Cardiac septum (tissue), 1 donor: ENCODE results near the gene UCKL1. TPM values are rescaled to one million over a fixed set of nuclear protein-coding genes. Genes with fewer than 3 reads are reported as not detected.
"Not testable (repeated sequence)": the region's sequence is repeated elsewhere in the genome, so short reads cannot be mapped to it uniquely, and the experiment has no call there.

ENCODE experiments used
- DNase-seq: peaks from one replicate; pipeline ENCODE4 v3.0.0-alpha.2; 2020; ENCODE audit warnings: low spot score
- intact Hi-C: fragments of 100-400 bp; cut with DNase I; formaldehyde crosslinking; loops from one replicate; pipeline ENCODE4 v1.14.0; 2022
- total RNA-seq: library from RNA; stranded (reverse); fragmentation: NEBNext Ultra II Directional; extraction: Animal tissue kit (Norgen Biotek cat#: 25700); gene quantifications from one replicate; pipeline ENCODE4 v1.2.1, GENCODE V29; 2021
- donor health status: DM: no; HTN: no; CAD: no.

UCKL1 gene
- total RNA-seq, 1 donor from 2014 or later, result 43.2 TPM

DNA sequence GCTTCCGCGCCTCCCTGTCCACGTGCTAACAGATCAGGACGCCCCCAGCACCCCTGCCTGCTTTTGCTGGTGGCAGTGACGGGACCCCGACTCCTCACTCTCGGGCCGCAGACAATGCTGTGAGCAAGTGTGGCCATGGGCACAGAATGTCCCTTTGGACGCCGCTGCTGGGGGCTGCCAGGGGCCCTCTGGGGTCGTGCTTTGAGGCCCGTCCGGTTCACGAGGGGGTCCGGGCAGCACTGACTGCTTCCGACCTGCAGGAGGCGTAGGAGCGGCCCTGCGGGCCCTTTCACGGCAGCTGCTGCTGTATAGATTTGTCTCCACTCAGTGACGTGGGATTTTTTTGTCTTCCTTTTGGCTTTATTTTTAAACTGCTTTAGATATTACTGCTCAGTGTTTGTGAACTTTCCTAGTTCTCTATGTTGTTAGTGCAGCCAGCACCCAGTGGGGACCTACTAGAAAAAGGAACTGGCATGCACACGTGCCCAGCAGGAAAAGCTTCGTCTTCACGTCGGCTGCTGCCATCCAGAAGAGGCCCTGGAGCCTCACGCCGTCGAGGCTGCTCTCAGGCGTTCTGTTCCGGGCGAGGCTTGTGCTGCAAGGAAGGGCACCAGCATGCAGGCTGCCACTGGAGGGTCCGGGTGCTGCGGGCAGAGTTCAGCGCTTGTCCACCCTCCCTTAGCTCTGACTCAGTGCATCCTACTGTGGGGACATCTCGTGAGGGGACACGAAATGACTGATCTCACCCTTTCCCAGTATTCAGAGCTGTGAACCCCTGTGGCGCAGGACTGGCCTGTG, 21.7 kb downstream of the UCKL1 start:
- no peak for DNase-seq
- intact Hi-C loops, result no loop called here

DNA sequence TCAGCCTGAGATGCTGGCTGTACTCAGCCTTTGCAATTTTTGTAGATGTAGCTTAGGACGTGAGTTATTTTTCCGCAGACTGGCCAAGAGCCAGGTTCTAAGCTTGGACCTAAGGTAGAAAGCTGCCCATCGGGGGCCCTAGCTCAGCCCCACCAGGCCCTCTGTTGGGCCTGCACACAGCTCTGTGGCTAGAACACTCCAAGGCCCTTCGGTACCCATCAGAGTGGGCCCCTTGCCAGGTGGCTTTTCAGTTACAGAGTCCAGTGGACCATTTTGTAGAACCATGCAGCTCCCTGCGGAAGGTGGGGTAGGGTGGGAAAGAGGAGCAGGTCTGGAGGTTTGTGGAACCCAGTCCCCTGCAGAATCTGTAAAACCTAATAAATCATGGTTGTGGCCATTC, 22.6 kb downstream of the UCKL1 start:
- intact Hi-C loops, result no loop called here
- no peak for DNase-seq

DNA sequence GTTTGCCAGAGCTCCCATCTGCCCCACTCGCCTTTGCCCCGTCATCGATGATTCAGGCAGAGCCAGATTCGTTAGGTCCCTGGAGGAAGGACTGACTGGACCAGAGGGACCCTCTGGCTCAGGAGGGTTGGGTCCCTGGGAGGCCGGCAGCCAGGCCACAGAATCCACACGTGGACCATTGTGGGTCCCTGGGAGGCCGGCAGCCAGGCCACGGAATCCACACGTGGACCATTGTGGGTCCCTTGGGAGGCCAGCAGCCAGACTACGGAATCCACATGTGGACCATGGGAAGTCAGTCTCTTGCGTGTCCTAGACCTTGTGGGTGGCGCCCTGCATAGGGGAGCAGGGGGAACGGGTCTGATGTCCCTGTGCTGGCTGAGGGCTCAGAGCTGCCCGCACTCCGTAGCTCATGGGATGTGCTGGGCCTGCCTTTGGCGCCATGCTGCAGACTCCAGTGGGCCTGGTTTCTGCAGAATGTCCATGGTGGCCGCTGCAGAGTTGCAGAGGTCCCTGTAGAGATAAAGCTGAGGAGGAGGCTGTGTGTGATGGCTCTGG, 23.5 kb downstream of the UCKL1 start:
- no peak for DNase-seq
- intact Hi-C loops, result no loop called here

DNA sequence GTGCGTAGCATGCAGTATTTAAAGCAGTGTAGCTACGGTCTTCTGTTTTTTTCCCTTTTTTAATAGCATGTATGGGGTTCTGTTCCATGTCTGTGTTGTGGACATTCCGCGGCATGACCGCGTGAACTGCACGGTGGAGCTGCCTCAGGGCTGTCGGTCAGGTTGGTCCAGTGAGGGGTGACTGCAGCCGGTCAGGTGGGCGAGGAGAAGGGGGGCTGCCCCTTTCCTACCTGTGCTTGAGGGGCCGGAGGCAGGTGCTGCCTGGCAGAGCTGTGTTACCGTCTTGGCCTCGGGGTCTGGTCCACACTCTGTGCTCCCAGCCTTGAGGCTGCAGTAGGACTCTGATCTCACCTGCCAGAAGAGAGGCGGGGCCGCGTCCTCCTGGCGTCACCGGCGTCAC, 24.5 kb downstream of the UCKL1 start:
- no peak for DNase-seq
- intact Hi-C loops, result no loop called here

DNA sequence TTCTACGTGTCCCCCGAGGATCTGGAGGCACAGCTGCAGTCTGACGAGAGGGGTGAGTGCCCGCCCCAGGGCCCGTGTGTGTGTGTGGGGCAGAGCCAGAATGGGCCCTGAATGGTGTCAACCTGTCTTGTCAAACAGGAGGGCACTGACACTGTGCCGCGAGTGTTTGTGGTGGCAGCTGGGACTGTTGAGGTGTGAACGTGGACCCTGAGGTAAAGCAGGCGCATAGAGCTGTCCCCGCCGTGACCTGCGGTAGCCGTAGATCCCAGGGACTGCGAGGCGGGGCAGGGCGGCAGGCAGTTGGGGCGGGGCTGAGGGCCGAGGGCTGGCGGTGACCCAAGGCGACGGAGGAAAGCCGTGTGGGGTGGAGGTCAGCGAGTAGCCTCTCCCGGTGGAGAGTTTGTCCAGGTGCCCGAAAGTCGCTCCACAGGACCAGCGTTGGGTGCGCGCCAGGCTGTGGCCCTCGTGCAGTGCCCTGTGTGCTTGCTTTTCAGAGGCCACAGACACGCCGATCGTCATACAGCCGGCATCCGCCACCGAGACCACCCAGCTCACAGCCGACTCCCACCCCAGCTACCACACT, 25.2 kb downstream of the UCKL1 start:
- intact Hi-C loops, result no loop called here
- DNase-seq, result no peak

DNA sequence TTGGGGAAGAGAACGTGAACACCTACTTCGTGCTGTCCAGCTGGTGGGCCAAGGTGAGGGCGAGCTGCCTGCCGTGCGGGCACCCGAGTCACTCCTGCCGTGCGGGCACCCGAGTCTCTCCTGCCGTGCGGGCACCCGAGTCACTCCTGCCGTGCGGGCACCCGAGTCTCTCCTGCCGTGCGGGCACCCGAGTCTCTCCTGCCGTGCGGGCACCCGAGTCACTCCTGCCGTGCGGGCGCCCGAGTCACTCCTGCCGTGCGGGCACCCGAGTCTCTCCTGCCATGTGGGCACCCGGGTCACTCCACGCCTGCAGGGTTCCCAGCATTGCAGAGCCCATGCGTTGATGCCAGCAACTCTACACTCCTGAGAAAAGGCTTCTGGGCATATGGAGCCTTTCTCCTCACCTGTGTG, 26.7 kb downstream of the UCKL1 start:
- DNase-seq, intact Hi-C loops: not testable (repeated sequence)

DNA sequence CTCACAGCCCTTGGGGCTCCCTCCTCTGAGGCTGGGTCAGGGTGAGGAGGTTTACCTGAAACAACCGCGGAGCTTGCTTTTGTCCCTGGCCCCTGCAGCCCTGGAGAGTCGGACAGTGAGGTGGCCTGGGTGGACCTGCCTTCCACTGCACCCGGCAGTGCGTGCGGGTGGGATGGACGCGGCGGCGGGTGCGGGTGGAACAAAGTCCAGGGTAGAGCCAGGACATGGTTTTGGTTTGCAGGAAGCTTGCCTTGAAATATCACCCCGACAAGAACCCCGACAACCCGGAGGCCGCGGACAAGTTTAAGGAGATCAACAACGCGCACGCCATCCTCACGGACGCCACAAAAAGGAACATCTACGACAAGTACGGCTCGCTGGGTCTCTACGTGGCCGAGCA, 27.1 kb downstream of the UCKL1 start:
- intact Hi-C loops, result no loop called here
- DNase-seq, result no peak

DNA sequence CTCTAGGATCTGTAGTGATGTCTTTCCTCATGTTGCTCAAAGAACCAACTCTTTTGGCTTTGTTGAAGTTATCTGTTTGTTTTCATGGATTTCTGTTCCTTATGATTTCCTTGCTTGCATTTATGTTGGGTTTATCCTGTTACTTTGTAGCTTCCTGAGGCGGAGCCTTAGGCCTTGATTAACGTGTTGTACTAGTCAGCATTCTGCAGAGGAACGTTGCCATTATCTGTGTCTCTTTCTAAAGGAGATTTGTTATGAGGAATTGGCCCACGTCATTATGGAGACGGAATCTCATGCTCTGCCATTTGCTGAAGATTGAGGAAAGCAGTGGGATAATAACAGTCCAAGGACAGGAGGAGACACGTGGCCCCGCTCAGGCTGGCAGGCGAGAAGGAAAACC, 29.9 kb downstream of the UCKL1 start:
- intact Hi-C loops, result no loop called here
- no peak for DNase-seq

DNA sequence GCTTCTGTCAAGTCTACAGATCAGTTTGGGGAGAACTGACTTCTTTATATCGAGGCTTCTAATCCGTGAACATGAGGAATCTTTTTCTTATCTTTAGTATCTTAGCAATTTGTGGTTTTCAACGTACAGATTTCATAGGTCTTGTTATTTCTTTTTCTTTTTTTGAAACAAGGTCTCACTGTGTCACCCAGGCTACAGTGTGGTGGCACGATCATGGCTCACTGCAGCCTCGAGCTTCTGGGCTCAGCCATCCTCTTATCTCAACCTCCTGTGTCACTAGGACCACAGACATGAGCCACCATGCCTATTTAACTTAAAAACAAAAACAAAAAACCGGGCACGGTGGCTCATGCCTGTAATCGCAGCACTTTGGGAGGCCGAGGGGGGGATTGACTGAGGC, 32.0 kb downstream of the UCKL1 start:
- DNase-seq, result no peak
- intact Hi-C loops, result no loop called here

DNA sequence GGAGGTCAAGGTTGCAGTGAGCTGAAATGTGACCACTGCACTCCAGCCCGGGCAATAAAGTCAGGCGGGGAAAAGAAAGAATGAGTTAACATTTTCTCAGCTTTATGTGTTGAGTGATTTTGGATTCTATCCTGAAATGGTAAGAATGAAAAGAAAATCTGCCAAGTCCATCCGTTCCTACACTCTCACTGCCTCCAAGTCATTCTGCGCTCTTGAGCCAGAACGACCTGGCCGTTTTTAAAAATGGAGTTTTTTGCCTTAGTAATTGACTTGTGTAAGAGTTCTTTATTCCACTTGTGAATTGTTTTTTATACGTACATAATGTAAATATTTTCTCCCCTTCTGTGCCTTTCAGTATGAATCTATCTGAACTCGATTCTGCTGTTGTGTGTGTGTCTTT, 32.6 kb downstream of the UCKL1 start:
- no peak for DNase-seq
- intact Hi-C loops, result no loop called here

DNA sequence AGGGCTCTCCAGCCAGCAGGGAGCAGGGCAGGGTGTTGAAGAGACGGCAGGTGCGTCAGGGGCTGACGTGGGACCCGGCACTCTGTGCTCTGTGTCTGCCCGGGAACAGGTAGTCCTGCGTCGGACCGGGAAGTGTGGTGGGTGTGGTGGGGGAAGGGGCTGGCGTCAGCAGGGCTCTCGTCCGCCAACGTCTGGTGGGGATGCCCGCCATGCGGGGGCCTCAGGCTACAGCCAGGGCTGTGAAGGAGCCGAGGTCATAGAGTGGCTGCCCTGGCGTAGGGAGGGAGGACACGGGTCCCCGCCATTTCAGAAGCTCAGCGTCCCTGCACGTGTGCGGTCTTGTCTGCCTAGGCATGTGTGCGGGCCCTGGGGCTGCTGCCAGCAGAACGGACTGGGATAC, 36.0 kb downstream of the UCKL1 start:
- no peak for DNase-seq
- intact Hi-C loops, result no loop called here

DNA sequence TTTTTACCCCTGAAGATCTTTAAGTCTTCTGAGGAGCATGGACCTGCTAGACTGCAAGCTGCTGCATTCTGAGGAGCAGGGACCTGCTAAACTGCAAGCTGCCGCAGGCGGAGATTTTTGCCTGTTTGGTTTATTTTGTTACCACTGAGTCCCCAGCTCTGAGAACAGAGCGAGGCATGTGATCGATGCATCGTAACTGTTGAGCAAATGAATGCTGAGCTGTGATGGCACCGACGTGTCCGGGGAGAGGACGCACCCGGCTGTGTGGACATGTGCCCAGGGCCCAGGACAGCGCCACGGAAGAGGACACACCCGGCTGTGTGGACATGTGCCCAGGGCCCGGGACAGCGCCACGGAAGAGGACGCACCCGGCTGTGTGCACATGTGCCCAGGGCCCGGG, 37.1 kb downstream of the UCKL1 start:
- DNase-seq, result no peak
- intact Hi-C loops, result no loop called here

DNA sequence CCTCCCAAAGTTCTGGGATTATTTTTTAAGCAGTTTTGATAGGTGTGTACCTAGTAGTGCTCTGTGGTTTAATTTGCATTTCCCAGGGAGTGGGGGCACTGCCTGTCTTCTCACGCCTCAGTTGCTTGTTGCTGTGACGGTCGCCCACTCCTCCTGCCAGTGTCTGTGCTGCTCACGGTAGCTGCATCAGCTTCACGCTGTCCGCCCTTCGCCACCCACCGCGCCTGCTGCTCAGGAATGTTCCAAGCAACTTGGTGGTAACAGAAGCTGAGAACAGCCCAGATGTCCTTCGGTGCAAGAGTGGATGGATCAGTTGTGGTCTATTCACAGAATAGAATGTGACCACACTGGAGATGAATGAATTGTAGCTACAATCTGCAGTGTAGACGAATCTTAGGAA, 38.4 kb downstream of the UCKL1 start:
- intact Hi-C loops, result no loop called here
- no peak for DNase-seq

DNA sequence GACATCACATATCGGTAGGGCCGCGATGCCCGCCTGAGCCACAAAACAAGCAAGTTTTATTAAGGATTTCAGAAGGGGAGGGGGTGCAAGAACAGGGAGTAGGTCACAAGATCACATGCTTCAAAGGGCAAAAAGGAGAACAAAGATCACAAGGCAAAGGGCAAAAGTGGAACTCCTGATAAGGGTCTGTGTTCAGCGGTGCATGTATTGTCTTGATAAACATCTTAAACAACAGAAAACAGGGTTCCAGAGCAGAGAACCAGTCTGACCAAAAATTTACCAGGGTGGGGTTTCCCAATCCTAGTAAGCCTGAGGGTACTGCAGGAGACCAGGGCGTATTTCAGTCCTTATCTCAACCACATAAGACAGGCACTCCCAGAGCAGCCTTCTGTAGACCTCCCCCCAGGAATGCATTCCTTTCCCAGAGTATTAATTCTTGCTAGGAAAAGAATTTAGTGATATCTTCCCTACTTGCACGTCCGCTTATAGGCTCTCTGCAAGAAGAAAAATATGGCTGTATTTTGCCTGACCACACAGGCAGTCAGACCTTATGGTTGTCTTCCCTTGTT, 39.8 kb downstream of the UCKL1 start:
- DNase-seq, intact Hi-C loops: not testable (repeated sequence)

DNA sequence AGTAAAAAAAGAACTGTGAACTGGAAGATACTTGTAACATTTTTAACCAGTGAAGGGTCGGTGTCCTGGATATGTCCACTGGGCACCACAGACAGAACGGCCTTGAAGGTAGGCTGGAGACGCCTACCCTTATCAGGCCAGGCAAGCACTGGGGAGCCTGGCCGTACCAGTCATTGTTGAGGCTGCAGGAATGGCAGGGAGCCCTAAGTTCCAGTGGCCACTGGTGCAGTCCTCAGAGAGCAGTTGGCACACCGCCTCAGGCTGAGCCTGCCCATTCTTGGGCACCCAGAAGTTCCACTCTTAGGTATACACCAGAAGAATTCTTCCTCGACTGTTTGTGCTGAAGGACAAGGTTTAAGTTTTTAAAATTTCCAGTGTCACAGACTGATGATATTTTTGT, 40.7 kb downstream of the UCKL1 start:
- intact Hi-C loops, result no loop called here
- DNase-seq, result no peak

DNA sequence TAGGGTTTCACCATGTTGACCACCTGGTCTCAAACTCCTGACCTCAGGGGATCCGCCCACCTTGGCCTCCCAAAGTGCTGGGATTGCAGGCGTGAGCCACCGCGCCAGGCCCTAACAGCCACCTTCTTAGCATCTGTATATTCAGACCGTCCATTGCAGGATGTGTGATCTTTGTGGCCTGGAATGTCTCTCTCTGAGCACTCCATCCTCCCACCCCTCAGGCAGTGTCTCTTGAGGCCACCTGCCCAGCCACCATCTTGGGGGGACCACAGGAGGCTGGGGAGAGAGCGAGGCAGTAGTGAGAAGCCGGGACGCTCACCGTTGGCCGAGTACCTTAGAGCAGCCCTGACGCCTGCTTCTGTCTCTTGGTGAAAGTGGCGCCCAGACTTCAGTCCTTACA, 42.4 kb downstream of the UCKL1 start:
- DNase-seq, result no peak

DNA sequence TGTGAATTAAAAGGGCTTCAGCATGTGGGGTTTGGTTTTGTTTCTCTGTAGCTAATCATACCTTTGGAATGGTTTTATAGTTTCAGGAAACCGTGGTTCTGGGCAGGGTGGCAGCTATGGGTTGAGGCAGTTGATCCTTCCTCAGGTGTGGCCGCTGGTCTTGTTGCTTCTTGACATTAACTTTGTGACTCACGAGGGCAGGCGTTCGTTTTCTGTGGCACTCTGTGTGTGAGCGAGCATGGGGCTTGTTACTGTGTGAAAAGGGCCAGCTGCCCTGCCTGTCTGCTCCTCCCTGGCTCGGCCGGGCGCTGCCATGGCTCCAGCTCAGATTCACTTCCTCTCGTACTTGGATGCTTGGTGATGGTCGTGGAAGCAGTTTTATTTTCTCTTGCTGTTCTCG, 45.0 kb downstream of the UCKL1 start:
- intact Hi-C loops, result no loop called here
- DNase-seq, result no peak

More for the DNA sequence above, 42.4 kb downstream of the UCKL1 start:
- intact Hi-C loops, result no loop called here

DNA sequence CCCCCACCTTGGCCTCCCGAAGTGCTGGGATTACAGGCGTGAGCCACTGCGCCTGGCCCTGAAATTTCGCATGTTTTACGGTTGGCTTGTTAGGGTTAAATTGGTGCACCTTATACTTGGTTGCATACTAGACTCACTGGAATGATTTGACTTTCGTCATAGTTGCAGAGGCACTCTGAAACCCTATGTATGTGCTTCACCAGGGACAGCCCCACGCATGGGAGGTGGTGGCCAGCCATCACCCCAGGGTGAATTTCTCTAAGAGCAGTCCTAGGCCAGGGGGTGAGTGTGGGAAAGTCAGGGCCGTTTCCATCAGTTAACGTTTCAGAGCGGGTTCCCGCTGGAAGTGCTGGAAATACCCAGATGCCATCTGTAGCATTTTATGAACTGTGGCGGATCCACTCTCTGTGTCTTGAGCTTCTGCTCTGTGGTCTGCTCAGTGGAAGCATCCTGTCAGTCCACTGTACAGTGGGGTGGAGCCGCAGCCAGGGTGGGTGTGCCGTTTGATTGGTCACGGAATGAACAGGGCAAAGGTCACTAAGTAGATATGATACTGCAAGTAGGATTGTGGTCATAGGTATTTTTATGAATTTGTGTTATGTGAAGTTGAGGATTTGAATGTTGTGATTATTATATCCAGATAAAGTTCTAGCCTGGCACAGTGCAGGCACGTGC, 48.1 kb downstream of the UCKL1 start:
- intact Hi-C loops, result loop anchor here (2.0 kb wide), 1 partner anchor 65 kb away; no protein-coding TSS in a partner anchor
- no peak for DNase-seq

DNA sequence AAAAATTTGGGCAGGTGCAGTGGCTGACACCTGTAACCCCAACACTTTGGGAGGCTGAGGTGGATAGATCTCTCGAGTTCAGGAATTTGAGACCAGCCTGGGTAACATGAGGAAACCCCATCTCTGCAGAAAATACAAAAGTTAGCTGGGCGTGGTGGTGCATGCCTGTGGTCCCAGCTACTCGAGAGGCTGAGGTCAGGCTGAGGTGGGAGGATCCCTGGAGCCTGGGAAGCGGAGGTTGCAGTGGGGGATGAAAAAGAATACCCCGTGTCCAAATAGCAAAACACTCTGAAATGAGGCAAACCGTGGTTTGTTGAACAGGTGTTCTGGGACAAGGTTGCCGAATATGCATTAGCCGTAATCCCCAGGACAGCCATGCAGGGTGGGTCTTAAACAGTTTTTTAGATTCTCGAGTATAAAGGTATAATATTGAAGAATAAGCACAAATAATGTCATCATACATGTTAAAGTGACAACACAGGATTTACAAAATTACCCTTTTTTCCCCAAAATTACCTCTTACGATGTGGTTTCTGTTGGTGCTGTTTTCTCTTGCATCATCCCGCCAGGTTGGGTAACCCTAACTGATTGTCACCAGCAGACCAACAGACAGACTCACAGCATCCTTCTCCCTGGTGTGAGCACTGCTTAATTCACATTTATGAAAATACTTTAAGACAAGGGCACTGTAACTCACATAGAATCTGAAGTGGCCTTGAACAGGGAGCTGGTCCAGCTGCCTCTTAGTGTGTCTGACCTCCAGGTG, 52.2 kb downstream of the UCKL1 start:
- DNase-seq, result no peak
- intact Hi-C loops, result no loop called here

DNA sequence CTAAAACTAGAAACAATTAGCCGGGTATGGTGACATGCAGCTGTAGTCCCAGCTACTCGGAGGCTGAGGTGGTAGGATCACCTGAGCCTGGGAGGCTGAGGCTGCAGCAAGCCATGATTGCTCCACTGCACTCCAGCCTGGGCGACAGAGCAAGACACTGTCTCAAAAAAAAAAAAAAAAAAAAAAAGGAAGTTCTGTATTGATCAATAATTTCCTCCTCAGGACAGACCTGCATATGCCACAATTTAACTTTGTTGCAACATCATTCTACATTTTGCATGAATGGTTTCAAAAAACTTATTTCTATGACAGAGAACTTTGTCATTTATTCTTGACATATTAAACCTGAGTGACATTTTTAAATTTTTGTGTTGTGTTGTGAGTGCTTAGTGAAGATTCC, 55.8 kb downstream of the UCKL1 start:
- no peak for DNase-seq
- intact Hi-C loops, result no loop called here
